Neuronal stem cell (in vitro differentiated cells): ENCODE results near the gene SEC61B.

Experiments
- DNase-seq: peaks from one replicate; pipeline ENCODE4 v3.0.0-alpha.2; 2013; ENCODE audit warnings: low spot score
- H2AFZ ChIP-seq: one replicate; pipeline ENCODE4 v1.6.1; 2013; ENCODE audit warnings: mild to moderate bottlenecking, low read length, inconsistent platforms
- H2AK5ac ChIP-seq: 2 replicates; pipeline ENCODE4 v1.6.1; 2013; ENCODE audit warnings: low read depth, mild to moderate bottlenecking, inconsistent platforms, low read length, moderate library complexity, mixed read lengths
- H2BK120ac ChIP-seq: 2 replicates; pipeline ENCODE4 v1.6.1; 2013; ENCODE audit warnings: low read depth, mild to moderate bottlenecking, inconsistent platforms, low read length, moderate library complexity, mixed read lengths
- H2BK12ac ChIP-seq: one replicate; pipeline ENCODE4 v1.6.1; 2013; ENCODE audit warnings: low read length, inconsistent platforms
- H2BK15ac ChIP-seq: 2 replicates; pipeline ENCODE4 v1.6.1; 2013; ENCODE audit warnings: mild to moderate bottlenecking, low read length, inconsistent platforms, mixed read lengths
- H2BK5ac ChIP-seq: one replicate; pipeline ENCODE4 v1.6.1; 2013; ENCODE audit warnings: inconsistent platforms, mild to moderate bottlenecking, low read length, moderate library complexity
- H3K14ac ChIP-seq: one replicate; pipeline ENCODE4 v1.6.1; 2013; ENCODE audit warnings: low read length, inconsistent platforms
- H3K18ac ChIP-seq: 2 replicates; pipeline ENCODE4 v1.6.1; 2013; ENCODE audit warnings: low read length, inconsistent platforms
- H3K23ac ChIP-seq: 2 replicates; pipeline ENCODE4 v1.6.1; 2013; ENCODE audit warnings: low read depth, mild to moderate bottlenecking, mixed read lengths, low read length, inconsistent platforms; ENCODE audit not compliant: poor library complexity
- H3K27ac ChIP-seq: replicated peaks from 3 replicates; pipeline ENCODE4 v1.5.1; 2013; ENCODE audit warnings: low read length, inconsistent platforms
- H3K27me3 ChIP-seq, 3 experiments: 2 replicates each; pipeline ENCODE4 v1.6.1; 2013; ENCODE audit warnings: low read length in 3 of 3, mild to moderate bottlenecking in 2 of 3, inconsistent platforms in 1 of 3, low read depth in 1 of 3, mixed read lengths in 1 of 3, moderate library complexity in 1 of 3; ENCODE audit not compliant: control insufficient read depth in 3 of 3, insufficient read depth in 3 of 3
- H3K36me3 ChIP-seq, 2 donors: replicated peaks in 1 of 2; 2 replicates each; pipeline ENCODE4 v1.6.1; 2013; ENCODE audit warnings: low read length in 2 of 2; ENCODE audit not compliant: control insufficient read depth in 2 of 2, insufficient read depth in 2 of 2
- H3K4ac ChIP-seq: 2 replicates; pipeline ENCODE4 v1.6.1; 2013; ENCODE audit warnings: inconsistent platforms, mild to moderate bottlenecking, low read length, moderate library complexity
- H3K4me1 ChIP-seq, 2 donors: 1 replicate in 1 of 2; 2 replicates in 1 of 2; pipeline ENCODE4 v1.6.1; 2013; ENCODE audit warnings: low read length in 2 of 2, low read depth in 1 of 2; ENCODE audit not compliant: control insufficient read depth in 2 of 2, insufficient read depth in 1 of 2
- H3K4me2 ChIP-seq: one replicate; pipeline ENCODE4 v1.6.1; 2013; ENCODE audit warnings: mild to moderate bottlenecking, low read length, inconsistent platforms; ENCODE audit not compliant: insufficient read depth, poor library complexity, severe bottlenecking
- H3K4me3 ChIP-seq, 2 donors: 2 replicates each; pipeline ENCODE4 v1.5.1; 2013; ENCODE audit warnings: low read length in 2 of 2, mild to moderate bottlenecking in 2 of 2, inconsistent platforms in 1 of 2, moderate library complexity in 1 of 2
- H3K79me1 ChIP-seq: one replicate; pipeline ENCODE4 v1.6.1; 2013; ENCODE audit warnings: low read depth, mild to moderate bottlenecking, inconsistent platforms, low read length, moderate library complexity
- H3K9ac ChIP-seq: one replicate; pipeline ENCODE4 v1.6.1; 2013; ENCODE audit warnings: mild to moderate bottlenecking, low read depth, low read length, inconsistent platforms; ENCODE audit not compliant: poor library complexity
- H3K9me3 ChIP-seq, 2 donors: replicated peaks in 1 of 2; 2 replicates each; pipeline versions ENCODE3 to v1.6.1; 2013; ENCODE audit warnings: low read length in 2 of 2, mild to moderate bottlenecking in 2 of 2, inconsistent platforms in 1 of 2, low read depth in 1 of 2, mixed read lengths in 1 of 2, moderate library complexity in 1 of 2; ENCODE audit not compliant: control insufficient read depth in 2 of 2, insufficient read depth in 1 of 2
- H4K8ac ChIP-seq: one replicate; pipeline ENCODE4 v1.6.1; 2013; ENCODE audit warnings: low read depth, mild to moderate bottlenecking, inconsistent platforms, low read length, moderate library complexity
- H4K91ac ChIP-seq: one replicate; pipeline ENCODE4 v1.6.1; 2013; ENCODE audit warnings: low read length, low read depth, mild to moderate bottlenecking, inconsistent platforms; ENCODE audit not compliant: poor library complexity
- WGBS, 2 donors: extraction: QIAGEN DNeasy Blood & Tissue Kit; methylation state at CpG; one replicate each; pipeline ENCODE4 v1.1.7; 2013; ENCODE audit warnings: missing lambda C conversion rate in 2 of 2, mixed read lengths in 1 of 2; ENCODE audit not compliant: insufficient read length in 2 of 2, insufficient replicate concordance in 1 of 2; ENCODE audit errors: extremely low coverage in 2 of 2; 5-methylcytosine and 5-hydroxymethylcytosine counted together

Gene SEC61B

GRCh38 chr9:99251157-99251556 lies 29.1 kb downstream of the SEC61B start:
- Histone ChIP-seq H3K9ac (no peak overlapping the region), H2BK120ac (no peak overlapping the region)
- WGBS, 2 donors, result no CpG with 5 or more reads among the region's 4 CpGs

GRCh38 chr9:99253134-99253533 lies 31.1 kb downstream of the SEC61B start:
- no peak overlapping the region for H3K14ac ChIP-seq

More at GRCh38 chr9:99251157-99251556, 29.1 kb downstream of the SEC61B start:
- Histone ChIP-seq H3K4ac (no peak overlapping the region), H4K91ac (no peak overlapping the region), H3K9me3 (no peaks in the 10 kb centered on the region), H3K79me1 (no peaks in the 10 kb centered on the region), H2BK15ac (no peak overlapping the region), H2AFZ (no peak overlapping the region), H3K4me3 (no peak overlapping the region), H2AK5ac (no peak overlapping the region), H4K8ac (no peak overlapping the region), H3K18ac (no peak overlapping the region), H3K4me1 (peaks cover 0 to 3% of the 10 kb centered on the region in 2 donors), H2BK12ac (no peak overlapping the region), H3K14ac (no peak overlapping the region), H3K4me2 (no peak overlapping the region), H3K36me3 (no peaks in the 10 kb centered on the region), H2BK5ac (no peak overlapping the region), H3K27ac (no peak overlapping the region), H3K23ac (no peak overlapping the region), H3K27me3 (no peaks in the 10 kb centered on the region)
- DNase-seq, result no peak

GRCh38 chr9:99253772-99254431 lies 31.8 kb downstream of the SEC61B start:
- Histone ChIP-seq H4K91ac (no peak overlapping the region), H3K9me3 (no peaks in the 10 kb centered on the region), H3K14ac (peak overlapping the region; percentile 42), H2AFZ (no peak overlapping the region), H2BK12ac (no peak overlapping the region), H2BK15ac (no peak overlapping the region), H3K9ac (no peak overlapping the region), H2BK5ac (no peak overlapping the region), H3K27me3 (no peaks in the 10 kb centered on the region), H3K27ac (no peak overlapping the region), H2AK5ac (peak overlapping the region; percentile 69), H3K4me1 (peaks cover 0 to 5% of the 10 kb centered on the region in 2 donors), H3K4ac (no peak overlapping the region), H3K4me3 (no peak overlapping the region), H3K23ac (peak overlapping the region; percentile 20), H2BK120ac (peak overlapping the region; percentile 89), H3K4me2 (no peak overlapping the region), H4K8ac (no peak overlapping the region), H3K18ac (peak overlapping the region; percentile 74), H3K79me1 (no peaks in the 10 kb centered on the region), H3K36me3 (no peaks in the 10 kb centered on the region)
- DNase-seq, result no peak
- no CpG with 5 or more reads among the region's 15 CpGs for WGBS, 2 donors

More at GRCh38 chr9:99253134-99253533, 31.1 kb downstream of the SEC61B start:
- Histone ChIP-seq H4K8ac (no peak overlapping the region), H3K4me2 (no peak overlapping the region), H2BK120ac (no peak overlapping the region), H3K36me3 (no peaks in the 10 kb centered on the region), H3K9ac (no peak overlapping the region), H4K91ac (no peak overlapping the region), H2BK15ac (no peak overlapping the region), H3K27ac (no peak overlapping the region), H3K4me1 (peaks cover 0 to 3% of the 10 kb centered on the region in 2 donors), H2AFZ (no peak overlapping the region), H2AK5ac (no peak overlapping the region), H2BK12ac (no peak overlapping the region), H3K79me1 (no peaks in the 10 kb centered on the region), H2BK5ac (no peak overlapping the region), H3K18ac (no peak overlapping the region), H3K27me3 (no peaks in the 10 kb centered on the region), H3K4ac (no peak overlapping the region), H3K23ac (no peak overlapping the region), H3K9me3 (no peaks in the 10 kb centered on the region), H3K4me3 (no peak overlapping the region)
- DNase-seq, result no peak
- no CpG with 5 or more reads among the region's 2 CpGs for WGBS, 2 donors

- Histone ChIP-seq H3K4ac (no peak overlapping the region), H3K4me3 (no peak overlapping the region), H2BK15ac (no peak overlapping the region), H3K4me2 (no peak overlapping the region), H3K4me1 (peaks cover 0 to 10% of the 10 kb centered on the region in 2 donors), H2BK120ac (no peak overlapping the region), H3K79me1 (no peaks in the 10 kb centered on the region), H3K27me3 (no peaks in the 10 kb centered on the region), H3K14ac (no peak overlapping the region), H3K18ac (no peak overlapping the region), H3K36me3 (no peaks in the 10 kb centered on the region), H4K91ac (no peak overlapping the region), H3K23ac (no peak overlapping the region), H3K9ac (no peak overlapping the region), H2AK5ac (no peak overlapping the region), H2AFZ (no peak overlapping the region), H2BK5ac (no peak overlapping the region), H3K27ac (no peak overlapping the region), H4K8ac (no peak overlapping the region), H2BK12ac (no peak overlapping the region), H3K9me3 (no peaks in the 10 kb centered on the region)
- WGBS, 2 donors, result no CpG with 5 or more reads among the region's 1 CpG
- DNase-seq, result no peak
These were observed 33.6 kb downstream of the SEC61B start for GRCh38 chr9:99255651-99256050.
